GM23338 (cell line): ENCODE data around the gene USP15. TPM values are rescaled to one million over a fixed set of nuclear protein-coding genes. Genes with fewer than 3 reads are reported as not detected.

ENCODE experiments used
- ATAC-seq: fragments of 200-7000 bp; cut with Tn5 transposase; 3 replicates; pipeline ENCODE4 v1.9.1; 2020
- DNase-seq: peaks from one replicate; pipeline ENCODE4 v3.0.0-alpha.2; 2015; ENCODE audit warnings: low spot score
- H2AFZ ChIP-seq: fragments of 200-600 bp; sonication (generic); 2 replicates; pipeline ENCODE4 v1.8.0; 2016; ENCODE audit warnings: antibody characterized with exemption, mild to moderate bottlenecking, moderate library complexity
- H3F3A ChIP-seq: fragments of 200-600 bp; sonication (generic); replicated peaks from 2 replicates; pipeline ENCODE4 v1.8.0; 2017; ENCODE audit warnings: antibody characterized with exemption, mixed run types, low read depth
- H3K27ac ChIP-seq: fragments of 200-600 bp; sonication (generic); 2 replicates; pipeline ENCODE4 v1.6.1; 2016; ENCODE audit warnings: low read depth
- H3K27me3 ChIP-seq: fragments of 200-600 bp; sonication (generic); 2 replicates; pipeline ENCODE4 v1.8.0; 2016; ENCODE audit warnings: mild to moderate bottlenecking, mixed run types, moderate library complexity; ENCODE audit not compliant: insufficient read depth
- H3K36me3 ChIP-seq: fragments of 200-600 bp; sonication (generic); 2 replicates; pipeline ENCODE4 v1.8.0; 2016; ENCODE audit warnings: mild to moderate bottlenecking; ENCODE audit not compliant: insufficient read depth
- H3K4me1 ChIP-seq: fragments of 200-600 bp; sonication (generic); 2 replicates; pipeline ENCODE4 v1.8.0; 2016; ENCODE audit warnings: mild to moderate bottlenecking, moderate library complexity; ENCODE audit not compliant: insufficient read depth
- H3K4me2 ChIP-seq: fragments of 200-600 bp; sonication (generic); 2 replicates; pipeline ENCODE4 v1.7.1; 2017; ENCODE audit warnings: mixed run types
- H3K4me3 ChIP-seq: fragments of 200-600 bp; sonication (generic); 2 replicates; pipeline ENCODE4 v1.6.1; 2016; ENCODE audit warnings: mixed run types
- H3K79me2 ChIP-seq: fragments of 200-600 bp; sonication (generic); replicated peaks from 2 replicates; pipeline ENCODE4 v1.8.0; 2017; ENCODE audit warnings: mild to moderate bottlenecking; ENCODE audit not compliant: insufficient read depth
- H3K9me2 ChIP-seq: fragments of 200-600 bp; sonication (generic); 2 replicates; pipeline ENCODE4 v1.8.0; 2017; ENCODE audit not compliant: insufficient read depth
- H4K20me1 ChIP-seq: fragments of 200-600 bp; sonication (generic); replicated peaks from 2 replicates; pipeline ENCODE4 v1.8.0; 2017; ENCODE audit warnings: mild to moderate bottlenecking; ENCODE audit not compliant: insufficient read depth
- H3K27ac Mint-ChIP-seq: 2 replicates; pipeline ENCODE4 v1.8.0; 2020; ENCODE audit warnings: inconsistent platforms, mild to moderate bottlenecking, moderate library complexity, mixed read lengths
- H3K27me3 Mint-ChIP-seq: 3 replicates; pipeline ENCODE4 v1.8.0; 2022; ENCODE audit warnings: low read depth, mild to moderate bottlenecking, moderate library complexity, mixed read lengths, inconsistent platforms; ENCODE audit not compliant: insufficient read depth, poor library complexity
- H3K36me3 Mint-ChIP-seq: 3 replicates; pipeline ENCODE4 v1.8.0; 2021; ENCODE audit warnings: low read depth, mild to moderate bottlenecking, inconsistent platforms, moderate library complexity, mixed read lengths
- H3K4me1 Mint-ChIP-seq: 3 replicates; pipeline ENCODE4 v1.8.0; 2020; ENCODE audit warnings: mild to moderate bottlenecking, inconsistent platforms, mixed read lengths
- H3K4me3 Mint-ChIP-seq: 3 replicates; pipeline ENCODE4 v1.8.0; 2021; ENCODE audit warnings: moderate library complexity, mild to moderate bottlenecking, inconsistent platforms, mixed read lengths
- H3K9me3 Mint-ChIP-seq: 3 replicates; pipeline ENCODE4 v1.8.0; 2020; ENCODE audit warnings: moderate library complexity, mild to moderate bottlenecking, inconsistent platforms, mixed read lengths
- CREB1 ChIP-seq: fragments of 250-450 bp; sonication (Bioruptor Pico); IDR thresholded peaks from 2 replicates; pipeline ENCODE4 v1.5.0; 2020; ENCODE audit warnings: low read depth, mild to moderate bottlenecking, moderate library complexity
- EZH2 ChIP-seq: fragments of 200-600 bp; sonication (generic); IDR thresholded peaks from one replicate; pipeline ENCODE4 v1.8.0; 2017; ENCODE audit warnings: antibody characterized with exemption, mild to moderate bottlenecking, low read depth; ENCODE audit not compliant: unreplicated experiment
- EZH2phosphoT487 ChIP-seq: fragments of 200-600 bp; sonication (generic); IDR thresholded peaks from one replicate; pipeline ENCODE4 v1.8.1; 2018; ENCODE audit warnings: antibody characterized with exemption; ENCODE audit not compliant: unreplicated experiment
- JUNB ChIP-seq: IDR thresholded peaks from one replicate; pipeline ENCODE4 v1.6.1; 2016; ENCODE audit warnings: antibody characterized with exemption; ENCODE audit not compliant: unreplicated experiment
- NANOG ChIP-seq: IDR thresholded peaks from 2 replicates; pipeline ENCODE4 v1.6.1; 2016; ENCODE audit warnings: antibody characterized with exemption, borderline replicate concordance
- POLR2AphosphoS5 ChIP-seq: IDR thresholded peaks from 2 replicates; pipeline ENCODE4 v1.6.1; 2016; ENCODE audit warnings: antibody characterized with exemption, low read depth
- STAT1 ChIP-seq: IDR thresholded peaks from one replicate; pipeline ENCODE4 v1.6.1; 2016; ENCODE audit warnings: antibody characterized with exemption; ENCODE audit not compliant: unreplicated experiment
- ZNF114 ChIP-seq: fragments of 250-450 bp; sonication (Bioruptor Pico); IDR thresholded peaks from 2 replicates; pipeline ENCODE4 v1.5.0; 2020; ENCODE audit warnings: mild to moderate bottlenecking, moderate library complexity
- ZNF331 ChIP-seq: fragments of 250-450 bp; sonication (Bioruptor Pico); IDR thresholded peaks from 2 replicates; pipeline ENCODE4 v1.5.0; 2020; ENCODE audit warnings: low read depth, mild to moderate bottlenecking, moderate library complexity
- polyA plus RNA-seq: library from polyadenylated mRNA; unstranded; fragments of >200 nt; fragmentation: Nextera tagmentation; extraction: Ambion mirVana; gene quantifications from 2 replicates; pipeline ENCODE4 v1.2.1, GENCODE V29; 2016
- total RNA-seq: library from RNA; depleted of rRNA; stranded (reverse); fragments of >200 nt; shearing (Covaris generic); gene quantifications from 2 replicates; pipeline ENCODE4 v1.2.3, GENCODE V29; 2014
- TF ChIP-seq, protein P1 (sequence below): IDR thresholded peaks from 2 replicates; pipeline ENCODE4 v1.6.1; 2016; ENCODE audit warnings: antibody characterized with exemption
- TF ChIP-seq, protein P2 (sequence below): fragments of 250-450 bp; sonication (Bioruptor Pico); IDR thresholded peaks from 2 replicates; pipeline ENCODE4 v1.5.0; 2020; ENCODE audit warnings: mild to moderate bottlenecking, moderate library complexity
- TF ChIP-seq, protein P3 (sequence below), 2 experiments: fragments of 200-600 bp in 1 of 2; sonication (generic) in 1 of 2; conservative IDR thresholded peaks; 2 replicates each; pipeline versions ENCODE4 v1.5.1 to v1.6.1; 2016 to 2017; ENCODE audit warnings: antibody characterized with exemption in 2 of 2, low read depth in 2 of 2, mild to moderate bottlenecking in 2 of 2, moderate library complexity in 1 of 2
- TF ChIP-seq, protein P4 (sequence below): IDR thresholded peaks from one replicate; pipeline ENCODE4 v1.6.1; 2018; ENCODE audit warnings: antibody characterized with exemption; ENCODE audit not compliant: unreplicated experiment

USP15 gene
- total and polyA plus RNA-seq, 2 experiments from 2014 or later: 29.5 to 60.3 TPM

DNA sequence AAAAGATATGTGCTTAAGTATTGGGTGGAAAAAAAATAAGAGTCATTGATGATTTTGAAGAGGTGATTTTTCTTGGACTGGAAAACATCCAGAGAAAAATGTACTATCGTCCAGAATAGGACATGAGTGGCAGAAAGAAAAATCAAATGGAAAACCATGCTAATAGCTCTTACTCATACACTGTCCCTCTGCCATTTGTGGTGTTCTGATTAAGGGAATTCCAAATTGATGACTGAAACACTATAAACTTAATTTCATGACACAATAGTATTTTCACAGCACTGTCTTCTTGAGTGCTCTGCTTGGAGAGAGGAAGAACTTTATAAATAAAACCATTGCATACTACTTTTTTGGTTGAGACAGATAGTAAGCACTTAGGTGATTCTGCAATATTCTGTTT lies 72.4 kb downstream of the USP15 start:
- Mint-ChIP-seq H3K4me1 (no peaks in the 10 kb centered on the region), H3K27ac (no peak overlapping the region), H3K9me3 (peaks cover 6% of the 10 kb centered on the region; the same call in 1 of the 3 replicates), H3K4me3 (no peak overlapping the region), H3K27me3 (no peaks in the 10 kb centered on the region), H3K36me3 (peaks cover 10% of the 10 kb centered on the region)
- H3K4me1 ChIP-seq: no peaks in the 10 kb centered on the region
- H3K79me2 ChIP-seq: no peaks in the 10 kb centered on the region
- no peak for ATAC-seq
- no peaks in the 10 kb centered on the region for H3K27me3 ChIP-seq
- no peak overlapping the region for H3K4me3 ChIP-seq
- TF ChIP-seq, protein P1, sequence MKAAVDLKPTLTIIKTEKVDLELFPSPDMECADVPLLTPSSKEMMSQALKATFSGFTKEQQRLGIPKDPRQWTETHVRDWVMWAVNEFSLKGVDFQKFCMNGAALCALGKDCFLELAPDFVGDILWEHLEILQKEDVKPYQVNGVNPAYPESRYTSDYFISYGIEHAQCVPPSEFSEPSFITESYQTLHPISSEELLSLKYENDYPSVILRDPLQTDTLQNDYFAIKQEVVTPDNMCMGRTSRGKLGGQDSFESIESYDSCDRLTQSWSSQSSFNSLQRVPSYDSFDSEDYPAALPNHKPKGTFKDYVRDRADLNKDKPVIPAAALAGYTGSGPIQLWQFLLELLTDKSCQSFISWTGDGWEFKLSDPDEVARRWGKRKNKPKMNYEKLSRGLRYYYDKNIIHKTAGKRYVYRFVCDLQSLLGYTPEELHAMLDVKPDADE: no peak
- TF ChIP-seq STAT1: no peak
- no peak for TF ChIP-seq EZH2
- TF ChIP-seq, protein P2, sequence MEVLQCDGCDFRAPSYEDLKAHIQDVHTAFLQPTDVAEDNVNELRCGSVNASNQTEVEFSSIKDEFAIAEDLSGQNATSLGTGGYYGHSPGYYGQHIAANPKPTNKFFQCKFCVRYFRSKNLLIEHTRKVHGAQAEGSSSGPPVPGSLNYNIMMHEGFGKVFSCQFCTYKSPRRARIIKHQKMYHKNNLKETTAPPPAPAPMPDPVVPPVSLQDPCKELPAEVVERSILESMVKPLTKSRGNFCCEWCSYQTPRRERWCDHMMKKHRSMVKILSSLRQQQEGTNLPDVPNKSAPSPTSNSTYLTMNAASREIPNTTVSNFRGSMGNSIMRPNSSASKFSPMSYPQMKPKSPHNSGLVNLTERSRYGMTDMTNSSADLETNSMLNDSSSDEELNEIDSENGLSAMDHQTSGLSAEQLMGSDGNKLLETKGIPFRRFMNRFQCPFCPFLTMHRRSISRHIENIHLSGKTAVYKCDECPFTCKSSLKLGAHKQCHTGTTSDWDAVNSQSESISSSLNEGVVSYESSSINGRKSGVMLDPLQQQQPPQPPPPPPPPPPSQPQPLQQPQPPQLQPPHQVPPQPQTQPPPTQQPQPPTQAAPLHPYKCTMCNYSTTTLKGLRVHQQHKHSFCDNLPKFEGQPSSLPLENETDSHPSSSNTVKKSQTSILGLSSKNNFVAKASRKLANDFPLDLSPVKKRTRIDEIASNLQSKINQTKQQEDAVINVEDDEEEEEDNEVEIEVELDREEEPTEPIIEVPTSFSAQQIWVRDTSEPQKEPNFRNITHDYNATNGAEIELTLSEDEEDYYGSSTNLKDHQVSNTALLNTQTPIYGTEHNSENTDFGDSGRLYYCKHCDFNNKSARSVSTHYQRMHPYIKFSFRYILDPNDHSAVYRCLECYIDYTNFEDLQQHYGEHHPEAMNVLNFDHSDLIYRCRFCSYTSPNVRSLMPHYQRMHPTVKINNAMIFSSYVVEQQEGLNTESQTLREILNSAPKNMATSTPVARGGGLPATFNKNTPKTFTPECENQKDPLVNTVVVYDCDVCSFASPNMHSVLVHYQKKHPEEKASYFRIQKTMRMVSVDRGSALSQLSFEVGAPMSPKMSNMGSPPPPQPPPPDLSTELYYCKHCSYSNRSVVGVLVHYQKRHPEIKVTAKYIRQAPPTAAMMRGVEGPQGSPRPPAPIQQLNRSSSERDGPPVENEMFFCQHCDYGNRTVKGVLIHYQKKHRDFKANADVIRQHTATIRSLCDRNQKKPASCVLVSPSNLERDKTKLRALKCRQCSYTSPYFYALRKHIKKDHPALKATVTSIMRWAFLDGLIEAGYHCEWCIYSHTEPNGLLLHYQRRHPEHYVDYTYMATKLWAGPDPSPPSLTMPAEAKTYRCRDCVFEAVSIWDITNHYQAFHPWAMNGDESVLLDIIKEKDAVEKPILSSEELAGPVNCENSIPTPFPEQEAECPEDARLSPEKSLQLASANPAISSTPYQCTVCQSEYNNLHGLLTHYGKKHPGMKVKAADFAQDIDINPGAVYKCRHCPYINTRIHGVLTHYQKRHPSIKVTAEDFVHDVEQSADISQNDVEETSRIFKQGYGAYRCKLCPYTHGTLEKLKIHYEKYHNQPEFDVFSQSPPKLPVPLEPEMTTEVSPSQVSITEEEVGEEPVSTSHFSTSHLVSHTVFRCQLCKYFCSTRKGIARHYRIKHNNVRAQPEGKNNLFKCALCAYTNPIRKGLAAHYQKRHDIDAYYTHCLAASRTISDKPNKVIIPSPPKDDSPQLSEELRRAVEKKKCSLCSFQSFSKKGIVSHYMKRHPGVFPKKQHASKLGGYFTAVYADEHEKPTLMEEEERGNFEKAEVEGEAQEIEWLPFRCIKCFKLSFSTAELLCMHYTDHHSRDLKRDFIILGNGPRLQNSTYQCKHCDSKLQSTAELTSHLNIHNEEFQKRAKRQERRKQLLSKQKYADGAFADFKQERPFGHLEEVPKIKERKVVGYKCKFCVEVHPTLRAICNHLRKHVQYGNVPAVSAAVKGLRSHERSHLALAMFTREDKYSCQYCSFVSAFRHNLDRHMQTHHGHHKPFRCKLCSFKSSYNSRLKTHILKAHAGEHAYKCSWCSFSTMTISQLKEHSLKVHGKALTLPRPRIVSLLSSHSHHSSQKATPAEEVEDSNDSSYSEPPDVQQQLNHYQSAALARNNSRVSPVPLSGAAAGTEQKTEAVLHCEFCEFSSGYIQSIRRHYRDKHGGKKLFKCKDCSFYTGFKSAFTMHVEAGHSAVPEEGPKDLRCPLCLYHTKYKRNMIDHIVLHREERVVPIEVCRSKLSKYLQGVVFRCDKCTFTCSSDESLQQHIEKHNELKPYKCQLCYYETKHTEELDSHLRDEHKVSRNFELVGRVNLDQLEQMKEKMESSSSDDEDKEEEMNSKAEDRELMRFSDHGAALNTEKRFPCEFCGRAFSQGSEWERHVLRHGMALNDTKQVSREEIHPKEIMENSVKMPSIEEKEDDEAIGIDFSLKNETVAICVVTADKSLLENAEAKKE (CRISPR knock-in tag): no peak
- TF ChIP-seq NANOG: no peak
- TF ChIP-seq CREB1 (CRISPR knock-in tag): no peak
- TF ChIP-seq, protein P3, sequence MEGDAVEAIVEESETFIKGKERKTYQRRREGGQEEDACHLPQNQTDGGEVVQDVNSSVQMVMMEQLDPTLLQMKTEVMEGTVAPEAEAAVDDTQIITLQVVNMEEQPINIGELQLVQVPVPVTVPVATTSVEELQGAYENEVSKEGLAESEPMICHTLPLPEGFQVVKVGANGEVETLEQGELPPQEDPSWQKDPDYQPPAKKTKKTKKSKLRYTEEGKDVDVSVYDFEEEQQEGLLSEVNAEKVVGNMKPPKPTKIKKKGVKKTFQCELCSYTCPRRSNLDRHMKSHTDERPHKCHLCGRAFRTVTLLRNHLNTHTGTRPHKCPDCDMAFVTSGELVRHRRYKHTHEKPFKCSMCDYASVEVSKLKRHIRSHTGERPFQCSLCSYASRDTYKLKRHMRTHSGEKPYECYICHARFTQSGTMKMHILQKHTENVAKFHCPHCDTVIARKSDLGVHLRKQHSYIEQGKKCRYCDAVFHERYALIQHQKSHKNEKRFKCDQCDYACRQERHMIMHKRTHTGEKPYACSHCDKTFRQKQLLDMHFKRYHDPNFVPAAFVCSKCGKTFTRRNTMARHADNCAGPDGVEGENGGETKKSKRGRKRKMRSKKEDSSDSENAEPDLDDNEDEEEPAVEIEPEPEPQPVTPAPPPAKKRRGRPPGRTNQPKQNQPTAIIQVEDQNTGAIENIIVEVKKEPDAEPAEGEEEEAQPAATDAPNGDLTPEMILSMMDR (conservative IDR thresholded peaks at IDR 0.05; ENCODE audit: low read depth in 2 of 2): no peak
- no peak for TF ChIP-seq ZNF331
- TF ChIP-seq POLR2AphosphoS5: no peak
- no peak for TF ChIP-seq ZNF114 (CRISPR knock-in tag)
- TF ChIP-seq JUNB: no peak
- TF ChIP-seq, protein P4, sequence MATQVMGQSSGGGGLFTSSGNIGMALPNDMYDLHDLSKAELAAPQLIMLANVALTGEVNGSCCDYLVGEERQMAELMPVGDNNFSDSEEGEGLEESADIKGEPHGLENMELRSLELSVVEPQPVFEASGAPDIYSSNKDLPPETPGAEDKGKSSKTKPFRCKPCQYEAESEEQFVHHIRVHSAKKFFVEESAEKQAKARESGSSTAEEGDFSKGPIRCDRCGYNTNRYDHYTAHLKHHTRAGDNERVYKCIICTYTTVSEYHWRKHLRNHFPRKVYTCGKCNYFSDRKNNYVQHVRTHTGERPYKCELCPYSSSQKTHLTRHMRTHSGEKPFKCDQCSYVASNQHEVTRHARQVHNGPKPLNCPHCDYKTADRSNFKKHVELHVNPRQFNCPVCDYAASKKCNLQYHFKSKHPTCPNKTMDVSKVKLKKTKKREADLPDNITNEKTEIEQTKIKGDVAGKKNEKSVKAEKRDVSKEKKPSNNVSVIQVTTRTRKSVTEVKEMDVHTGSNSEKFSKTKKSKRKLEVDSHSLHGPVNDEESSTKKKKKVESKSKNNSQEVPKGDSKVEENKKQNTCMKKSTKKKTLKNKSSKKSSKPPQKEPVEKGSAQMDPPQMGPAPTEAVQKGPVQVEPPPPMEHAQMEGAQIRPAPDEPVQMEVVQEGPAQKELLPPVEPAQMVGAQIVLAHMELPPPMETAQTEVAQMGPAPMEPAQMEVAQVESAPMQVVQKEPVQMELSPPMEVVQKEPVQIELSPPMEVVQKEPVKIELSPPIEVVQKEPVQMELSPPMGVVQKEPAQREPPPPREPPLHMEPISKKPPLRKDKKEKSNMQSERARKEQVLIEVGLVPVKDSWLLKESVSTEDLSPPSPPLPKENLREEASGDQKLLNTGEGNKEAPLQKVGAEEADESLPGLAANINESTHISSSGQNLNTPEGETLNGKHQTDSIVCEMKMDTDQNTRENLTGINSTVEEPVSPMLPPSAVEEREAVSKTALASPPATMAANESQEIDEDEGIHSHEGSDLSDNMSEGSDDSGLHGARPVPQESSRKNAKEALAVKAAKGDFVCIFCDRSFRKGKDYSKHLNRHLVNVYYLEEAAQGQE: no peak
- TF ChIP-seq EZH2phosphoT487: no peak
- no peak for DNase-seq
- no peak overlapping the region for H3K4me2 ChIP-seq
- no peaks in the 10 kb centered on the region for H3K36me3 ChIP-seq
- H4K20me1 ChIP-seq: no peaks in the 10 kb centered on the region
- H3F3A ChIP-seq: no peaks in the 10 kb centered on the region
- no peak overlapping the region for H2AFZ ChIP-seq
- no peaks in the 10 kb centered on the region for H3K9me2 ChIP-seq
- H3K27ac ChIP-seq: no peak overlapping the region
